Upper lobe of left lung (tissue), 4 donors: ENCODE data around the gene RASGRF1.
A peak's percentile ranks its signal among the peaks of the same experiment; 100 is the strongest.

Experiments
- POLR2A ChIP-seq, 4 donors: fragments of 450-650 bp; IDR thresholded peaks; one replicate each; pipeline ENCODE4 v1.5.1; 2016 to 2017; ENCODE audit warnings: antibody characterized with exemption in 4 of 4, mild to moderate bottlenecking in 2 of 4
- POLR2AphosphoS5 ChIP-seq, 2 donors: sonication (generic); formaldehyde crosslinking; IDR thresholded peaks; one replicate each; pipeline ENCODE4 v1.5.1; 2017; ENCODE audit warnings: antibody characterized with exemption in 2 of 2
- TF ChIP-seq, protein P1 (sequence below), 6 experiments: fragments of 450-650 bp in 4 of 6; fragments of 200-600 bp in 2 of 6; sonication (generic) in 2 of 6; IDR thresholded peaks; one replicate each; pipeline ENCODE4 v1.5.1; 2016 to 2019; ENCODE audit warnings: antibody characterized with exemption in 6 of 6

DNA sequence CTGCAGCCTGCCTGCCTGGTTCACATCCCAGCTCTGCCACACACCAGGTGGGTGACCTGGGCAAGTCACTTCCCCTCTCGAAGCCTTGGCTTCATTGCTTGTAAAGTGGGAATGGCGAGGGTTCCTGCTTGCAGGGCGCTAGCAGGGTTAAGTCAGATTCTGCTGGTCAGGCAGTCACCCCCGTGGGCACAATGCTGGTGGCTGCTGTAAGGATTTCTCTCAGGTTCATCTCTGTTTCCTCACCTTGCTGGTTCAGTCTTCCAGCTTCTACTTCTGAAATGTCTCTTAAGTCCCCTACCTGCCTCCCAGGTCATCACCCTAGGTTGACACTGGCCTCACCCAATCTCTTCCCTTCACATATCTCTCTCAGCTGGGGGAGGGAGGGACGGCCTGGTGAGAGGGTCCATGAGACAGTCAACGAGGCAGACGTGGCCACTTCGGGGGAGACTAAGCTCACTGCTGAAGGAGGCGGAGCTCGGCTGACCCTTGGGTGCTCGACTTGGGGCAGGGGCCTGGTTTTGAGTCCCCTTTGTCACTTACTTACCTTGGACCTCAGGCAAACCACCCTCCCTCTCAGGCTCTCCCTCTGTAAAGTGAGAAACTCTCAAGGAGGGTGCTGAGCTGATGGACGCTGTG lies 157.3 kb downstream of the RASGRF1 start:
- TF ChIP-seq, protein P1, sequence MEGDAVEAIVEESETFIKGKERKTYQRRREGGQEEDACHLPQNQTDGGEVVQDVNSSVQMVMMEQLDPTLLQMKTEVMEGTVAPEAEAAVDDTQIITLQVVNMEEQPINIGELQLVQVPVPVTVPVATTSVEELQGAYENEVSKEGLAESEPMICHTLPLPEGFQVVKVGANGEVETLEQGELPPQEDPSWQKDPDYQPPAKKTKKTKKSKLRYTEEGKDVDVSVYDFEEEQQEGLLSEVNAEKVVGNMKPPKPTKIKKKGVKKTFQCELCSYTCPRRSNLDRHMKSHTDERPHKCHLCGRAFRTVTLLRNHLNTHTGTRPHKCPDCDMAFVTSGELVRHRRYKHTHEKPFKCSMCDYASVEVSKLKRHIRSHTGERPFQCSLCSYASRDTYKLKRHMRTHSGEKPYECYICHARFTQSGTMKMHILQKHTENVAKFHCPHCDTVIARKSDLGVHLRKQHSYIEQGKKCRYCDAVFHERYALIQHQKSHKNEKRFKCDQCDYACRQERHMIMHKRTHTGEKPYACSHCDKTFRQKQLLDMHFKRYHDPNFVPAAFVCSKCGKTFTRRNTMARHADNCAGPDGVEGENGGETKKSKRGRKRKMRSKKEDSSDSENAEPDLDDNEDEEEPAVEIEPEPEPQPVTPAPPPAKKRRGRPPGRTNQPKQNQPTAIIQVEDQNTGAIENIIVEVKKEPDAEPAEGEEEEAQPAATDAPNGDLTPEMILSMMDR (IDR thresholded peaks at IDR 0.05): no peak
- TF ChIP-seq POLR2AphosphoS5 (IDR thresholded peaks at IDR 0.05) (no peak), POLR2A (IDR thresholded peaks at IDR 0.05) (peak in 1 of 4 donors; percentile 21)
